HFFc6 (cell line): Measurements from ENCODE around the gene COX5A. TPM values are rescaled to one million over a fixed set of nuclear protein-coding genes. Genes with fewer than 3 reads are reported as not detected.

Source experiments
- DNase-seq: peaks from one replicate; pipeline ENCODE4 v3.0.0-alpha.2; 2018
- H3K27ac Mint-ChIP-seq: 2 replicates; pipeline ENCODE4 v1.8.0; 2020; ENCODE audit warnings: mild to moderate bottlenecking, mixed read lengths
- H3K27me3 Mint-ChIP-seq: 2 replicates; pipeline ENCODE4 v1.8.0; 2021; ENCODE audit warnings: mild to moderate bottlenecking, moderate library complexity, mixed read lengths; ENCODE audit not compliant: insufficient read depth
- H3K36me3 Mint-ChIP-seq: 2 replicates; pipeline ENCODE4 v1.8.0; 2021; ENCODE audit warnings: low read depth, mixed read lengths
- H3K4me1 Mint-ChIP-seq: 2 replicates; pipeline ENCODE4 v1.8.0; 2020; ENCODE audit warnings: low read depth, mixed read lengths
- H3K4me3 Mint-ChIP-seq: 2 replicates; pipeline ENCODE4 v1.8.0; 2020; ENCODE audit warnings: mild to moderate bottlenecking, moderate library complexity, mixed read lengths
- H3K9me3 Mint-ChIP-seq: 2 replicates; pipeline ENCODE4 v1.8.0; 2020; ENCODE audit warnings: mild to moderate bottlenecking, mixed read lengths
- CTCF ChIP-seq: fragments of 200-600 bp; sonication (generic); IDR thresholded peaks from 2 replicates; pipeline ENCODE4 v1.5.0; 2021; ENCODE audit warnings: antibody characterized with exemption, mild to moderate bottlenecking
- total RNA-seq, 6 experiments: library from RNA; stranded (reverse); fragmentation: NEBNext Ultra II Directional; extraction: Animal tissue kit (Norgen Biotek cat#: 25700); gene quantifications; 2 replicates in 1 of 6; 3 replicates in 5 of 6; pipeline ENCODE4 v1.2.3, GENCODE V29; 2021

The COX5A gene
- total RNA-seq, 6 experiments from 2014 or later, result 181 to 189 (median 186) TPM

- H3K4me3 Mint-ChIP-seq, result no peak overlapping the region
- DNase-seq, result no peak
- peaks cover 14% of the 10 kb centered on the region for H3K27me3 Mint-ChIP-seq
- H3K9me3 Mint-ChIP-seq, result no peaks in the 10 kb centered on the region
- H3K27ac Mint-ChIP-seq, result no peak overlapping the region
- no peaks in the 10 kb centered on the region for H3K36me3 Mint-ChIP-seq
- peaks cover 58% of the 10 kb centered on the region for H3K4me1 Mint-ChIP-seq
- no peak for TF ChIP-seq CTCF
Observed at GRCh38 chr15:74962219-74962618, 24.3 kb upstream of the COX5A start.

- peaks cover 58% of the 10 kb centered on the region for H3K4me1 Mint-ChIP-seq
- no peak for DNase-seq
Observed at GRCh38 chr15:74961616-74962015, 23.7 kb upstream of the COX5A start.

GRCh38 chr15:74960995-74961588 lies 23.2 kb upstream of the COX5A start:
- Mint-ChIP-seq H3K4me1 (peaks cover 58% of the 10 kb centered on the region), H3K9me3 (no peaks in the 10 kb centered on the region), H3K27ac (no peak overlapping the region; the same call in 1 of the 2 replicates), H3K27me3 (peaks cover 14% of the 10 kb centered on the region), H3K36me3 (no peaks in the 10 kb centered on the region), H3K4me3 (no peak overlapping the region)
- TF ChIP-seq CTCF, result no peak
- DNase-seq, result no peak

More at GRCh38 chr15:74961616-74962015, 23.7 kb upstream of the COX5A start:
- TF ChIP-seq CTCF, result no peak
- Mint-ChIP-seq H3K4me3 (no peak overlapping the region), H3K27me3 (peaks cover 14% of the 10 kb centered on the region), H3K36me3 (no peaks in the 10 kb centered on the region), H3K27ac (no peak overlapping the region), H3K9me3 (no peaks in the 10 kb centered on the region)

DNA sequence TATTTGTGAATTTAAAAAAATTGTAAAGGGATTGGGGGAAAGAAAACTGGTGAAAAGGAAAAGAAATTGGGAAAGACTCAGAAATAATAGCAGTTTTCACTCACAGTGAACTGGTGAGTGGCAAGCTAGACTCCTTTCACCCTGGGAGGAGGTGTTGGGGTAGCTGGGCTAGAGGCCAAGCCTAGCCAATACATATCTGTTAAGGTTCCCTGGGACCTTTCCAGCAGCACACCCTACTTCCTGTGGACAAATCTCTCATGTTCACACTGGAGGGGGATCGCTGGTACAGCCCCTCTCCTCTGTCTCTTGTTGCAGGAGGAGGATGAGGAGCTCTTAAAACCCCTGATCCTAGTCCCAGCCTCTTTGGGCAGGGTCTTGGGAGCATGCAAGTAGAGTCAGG lies 22.4 kb upstream of the COX5A start:
- peaks cover 56% of the 10 kb centered on the region for H3K4me1 Mint-ChIP-seq

DNA sequence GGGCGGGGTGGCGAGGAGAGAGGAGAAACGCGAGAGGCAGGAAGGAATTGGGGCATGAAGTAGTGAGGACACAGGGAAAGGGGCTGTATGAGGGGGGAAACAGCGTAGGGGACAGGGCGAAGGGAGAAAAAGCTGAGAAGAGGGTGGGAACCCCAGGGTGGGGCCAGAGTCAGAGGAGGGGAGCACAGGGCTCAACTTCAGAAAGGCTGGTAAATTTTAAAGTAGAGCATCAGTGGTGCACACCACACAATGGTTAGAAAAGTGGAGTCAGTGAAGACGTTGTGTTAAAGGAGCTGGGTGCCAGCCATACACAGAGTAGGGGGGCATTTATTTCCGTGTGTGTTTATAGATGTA lies 21.7 kb upstream of the COX5A start:
- Mint-ChIP-seq H3K4me1 (peaks cover 49% of the 10 kb centered on the region), H3K27ac (no peak overlapping the region)
- DNase-seq, result no peak

More for the DNA sequence above, 22.4 kb upstream of the COX5A start:
- Mint-ChIP-seq H3K9me3 (no peaks in the 10 kb centered on the region), H3K27me3 (peaks cover 14% of the 10 kb centered on the region), H3K36me3 (no peaks in the 10 kb centered on the region), H3K27ac (no peak overlapping the region), H3K4me3 (no peak overlapping the region)
- no peak for TF ChIP-seq CTCF
- DNase-seq, result no peak

More for the DNA sequence above, 21.7 kb upstream of the COX5A start:
- peaks cover 14% of the 10 kb centered on the region for H3K27me3 Mint-ChIP-seq
- H3K36me3 Mint-ChIP-seq, result no peaks in the 10 kb centered on the region
- H3K9me3 Mint-ChIP-seq, result no peaks in the 10 kb centered on the region
- TF ChIP-seq CTCF, result no peak
- H3K4me3 Mint-ChIP-seq, result peak overlapping the region; percentile 90
